ENCODE results near the gene EGLN1.
"Not testable (repeated sequence)": the region's sequence is repeated elsewhere in the genome, so short reads cannot be mapped to it uniquely, and the experiment has no call there.

DNA sequence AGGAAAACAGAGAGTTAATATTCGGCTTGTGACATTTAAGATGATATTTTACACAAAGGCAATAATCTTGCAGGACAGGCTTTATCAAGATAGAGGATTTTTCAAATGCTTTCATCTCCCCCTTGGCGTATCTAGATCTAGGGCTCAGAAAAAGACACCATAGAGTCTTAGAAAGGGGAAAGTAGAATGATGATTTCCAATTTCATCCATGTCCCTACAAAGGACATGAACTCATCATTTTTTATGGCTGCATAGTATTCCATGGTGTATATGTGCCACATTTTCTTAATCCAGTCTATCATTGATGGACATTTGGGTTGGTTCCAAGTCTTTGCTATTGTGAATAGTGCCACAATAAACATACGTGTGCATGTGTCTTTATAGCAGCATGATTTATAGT lies 48.9 kb upstream of the EGLN1 start:
- TF ChIP-seq ZNF274 (IDR thresholded peaks at IDR 0.05; ENCODE audit: low read length); ZNF274 (tag by site-specific recombination; IDR thresholded peaks at IDR 0.05; ENCODE audit: borderline replicate concordance): not testable (repeated sequence)
- TF ChIP-seq, protein P1, sequence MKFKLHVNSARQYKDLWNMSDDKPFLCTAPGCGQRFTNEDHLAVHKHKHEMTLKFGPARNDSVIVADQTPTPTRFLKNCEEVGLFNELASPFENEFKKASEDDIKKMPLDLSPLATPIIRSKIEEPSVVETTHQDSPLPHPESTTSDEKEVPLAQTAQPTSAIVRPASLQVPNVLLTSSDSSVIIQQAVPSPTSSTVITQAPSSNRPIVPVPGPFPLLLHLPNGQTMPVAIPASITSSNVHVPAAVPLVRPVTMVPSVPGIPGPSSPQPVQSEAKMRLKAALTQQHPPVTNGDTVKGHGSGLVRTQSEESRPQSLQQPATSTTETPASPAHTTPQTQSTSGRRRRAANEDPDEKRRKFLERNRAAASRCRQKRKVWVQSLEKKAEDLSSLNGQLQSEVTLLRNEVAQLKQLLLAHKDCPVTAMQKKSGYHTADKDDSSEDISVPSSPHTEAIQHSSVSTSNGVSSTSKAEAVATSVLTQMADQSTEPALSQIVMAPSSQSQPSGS (tag by site-specific recombination; IDR thresholded peaks at IDR 0.05; ENCODE audit: low read depth), result not testable (repeated sequence)
